Adrenal gland (tissue), 12 donors: ENCODE results near the gene LRRK2. TPM values are rescaled to one million over a fixed set of nuclear protein-coding genes. Genes with fewer than 3 reads are reported as not detected.

ENCODE experiments used
- DNase-seq, 7 donors: peaks; one replicate each; pipeline ENCODE4 v3.0.0-alpha.2; 2019 to 2020
- H3K27ac ChIP-seq, 5 donors: fragments of 200-600 bp; sonication (generic) in 4 of 5; 1 replicate in 3 of 5; 2 replicates in 2 of 5; pipeline versions ENCODE4 v1.5.1 to v1.8.0; 2016 to 2020; ENCODE audit warnings: mild to moderate bottlenecking in 1 of 5
- H3K27me3 ChIP-seq: fragments of 200-600 bp; 2 replicates; pipeline ENCODE4 v1.8.0; 2021
- H3K36me3 ChIP-seq, 2 donors: fragments of 200-600 bp; replicated peaks in 1 of 2; 1 replicate in 1 of 2; 2 replicates in 1 of 2; pipeline versions ENCODE4 v1.5.1 to v1.8.0; 2018 to 2022
- H3K4me1 ChIP-seq, 2 donors: fragments of 200-600 bp; replicated peaks in 1 of 2; 1 replicate in 1 of 2; 2 replicates in 1 of 2; pipeline versions ENCODE4 v1.5.1 to v1.8.0; 2018 to 2021
- H3K4me3 ChIP-seq, 4 donors: fragments of 200-600 bp; sonication (generic) in 3 of 4; one replicate each; pipeline ENCODE4 v1.5.1; 2016 to 2018
- H3K9me3 ChIP-seq, 3 donors: fragments of 200-600 bp; sonication (generic) in 1 of 3; replicated peaks in 1 of 3; 1 replicate in 2 of 3; 2 replicates in 1 of 3; pipeline versions ENCODE4 v1.5.1 to v1.8.0; 2016 to 2021
- CTCF ChIP-seq, 6 experiments: fragments of 450-650 bp in 4 of 6; fragments of 200-600 bp in 2 of 6; sonication (generic) in 1 of 6; IDR thresholded peaks; 1 replicate in 5 of 6; 2 replicates in 1 of 6; pipeline versions ENCODE4 v1.5.1 to v1.8.0; 2016 to 2021; ENCODE audit warnings: antibody characterized with exemption in 6 of 6, mild to moderate bottlenecking in 2 of 6, moderate library complexity in 1 of 6
- POLR2A ChIP-seq, 2 donors: fragments of 450-650 bp; IDR thresholded peaks; one replicate each; pipeline ENCODE4 v1.6.1; 2017; ENCODE audit warnings: antibody characterized with exemption in 2 of 2, mild to moderate bottlenecking in 2 of 2, moderate library complexity in 1 of 2
- WGBS, 4 donors: extraction: QIAGEN DNeasy Blood & Tissue Kit in 2 of 4; methylation state at CpG; one replicate each; pipeline versions ENCODE4 v1.1.5 to v1.1.7; 2013 to 2017; 5-methylcytosine and 5-hydroxymethylcytosine counted together
- intact Hi-C, 2 donors: fragments of 100-400 bp; cut with DNase I; formaldehyde crosslinking; loops; one replicate each; pipeline versions ENCODE4 v1.14.1 to v1.15.0; 2022 to 2023
- polyA plus RNA-seq, 3 donors: library from polyadenylated mRNA; stranded (reverse); fragments of 200-250 nt in 2 of 3; fragments of 350-450 nt in 1 of 3; fragmentation: Illumina TruSeq in 1 of 3; extraction: RNeasy Lipid Tissue Mini Kit (QIAGEN cat#74804) in 1 of 3; gene quantifications; one replicate each; pipeline ENCODE4 v1.2.3, GENCODE V29; 2013 to 2014
- total RNA-seq, 9 donors: library from RNA; depleted of rRNA in 4 of 9; stranded (reverse); fragments of >200 nt in 4 of 9; fragments of 120-200 nt in 1 of 9; fragmentation: NEBNext Ultra II Directional in 1 of 9; extraction: Animal tissue kit (Norgen Biotek cat#: 25700) in 1 of 9; gene quantifications; one replicate each; pipeline versions ENCODE4 v1.1.0 to v1.2.4, GENCODE V29; 2013 to 2023
- donor health status: healthy with polysubstance abuse.
- donor health status: Bipolar disorder and iron deficiency.
- donor health status: DM: yes; HTN: yes; CAD: no.
- donor health status: DM: no; HTN: no; CAD: no.
- donor health status: DM: no; HTN: no; CAD: no.
- donor health status: DM: yes; HTN: yes; CAD: no.

The LRRK2 gene
- total and polyA plus RNA-seq, 12 donors: 2.6 to 25.6 (median 12.2) TPM

- 87 to 95% (median 92%) methylated on average over 4 of the region's 4 CpGs for WGBS, 4 donors
- H3K36me3 ChIP-seq: no peaks in the 10 kb centered on the region
- no peak overlapping the region for H3K4me3 ChIP-seq
- TF ChIP-seq POLR2A (IDR thresholded peaks at IDR 0.05): no peak
- TF ChIP-seq CTCF (IDR thresholded peaks at IDR 0.05): no peak
- no peak overlapping the region for H3K27ac ChIP-seq
- no peaks in the 10 kb centered on the region for H3K27me3 ChIP-seq
- no peaks in the 10 kb centered on the region for H3K4me1 ChIP-seq
- intact Hi-C loops: no loop called here
- H3K9me3 ChIP-seq: no peaks in the 10 kb centered on the region
- no peak for DNase-seq
Observed at GRCh38 chr12:40198601-40199000, 26.2 kb upstream of the LRRK2 start.

- Histone ChIP-seq H3K4me3 (no peak overlapping the region), H3K4me1 (no peaks in the 10 kb centered on the region), H3K9me3 (no peaks in the 10 kb centered on the region), H3K27ac (no peak overlapping the region), H3K27me3 (no peaks in the 10 kb centered on the region), H3K36me3 (no peaks in the 10 kb centered on the region)
- DNase-seq: no peak
- intact Hi-C loops: no loop called here
- no peak for TF ChIP-seq POLR2A (IDR thresholded peaks at IDR 0.05)
- TF ChIP-seq CTCF (IDR thresholded peaks at IDR 0.05): no peak
- 39 to 75% (median 51%) methylated on average over 1 of the region's 1 CpG for WGBS, 4 donors
Observed at GRCh38 chr12:40202095-40203059, 22.4 kb upstream of the LRRK2 start.

- no peaks in the 10 kb centered on the region for H3K9me3 ChIP-seq
- no peaks in the 10 kb centered on the region for H3K27me3 ChIP-seq
- intact Hi-C loops: no loop called here
- TF ChIP-seq CTCF (IDR thresholded peaks at IDR 0.05): no peak
- TF ChIP-seq POLR2A (IDR thresholded peaks at IDR 0.05): no peak
- no peak overlapping the region for H3K27ac ChIP-seq
- no peak for DNase-seq
- H3K4me1 ChIP-seq: no peaks in the 10 kb centered on the region
- no peaks in the 10 kb centered on the region for H3K36me3 ChIP-seq
- 76 to 82% (median 78%) methylated on average over 5 of the region's 5 CpGs for WGBS, 4 donors
- H3K4me3 ChIP-seq: no peak overlapping the region
Observed at GRCh38 chr12:40203060-40203430, 21.8 kb upstream of the LRRK2 start.

GRCh38 chr12:40204337-40204736, 20.5 kb upstream of the LRRK2 start:
- Histone ChIP-seq H3K4me1 (no peaks in the 10 kb centered on the region), H3K27me3 (no peaks in the 10 kb centered on the region), H3K36me3 (no peaks in the 10 kb centered on the region), H3K4me3 (no peak overlapping the region), H3K27ac (no peak overlapping the region), H3K9me3 (no peaks in the 10 kb centered on the region)
- no peak for DNase-seq
- intact Hi-C loops: no loop called here
- no peak for TF ChIP-seq POLR2A (IDR thresholded peaks at IDR 0.05)
- TF ChIP-seq CTCF (IDR thresholded peaks at IDR 0.05): no peak
- WGBS, 4 donors: 87 to 91% (median 88%) methylated on average over 3 of the region's 3 CpGs
